HG02678 (cell line): ENCODE data around the gene CEMIP.

Experiments
- ATAC-seq: cut with Tn5 transposase; IDR thresholded peaks from one replicate; pipeline ENCODE4 v1.9.1; 2021; ENCODE audit warnings: mild to moderate bottlenecking, moderate library complexity; ENCODE audit not compliant: unreplicated experiment

CEMIP gene

GRCh38 chr15:80817901-80818300 lies 38.7 kb downstream of the CEMIP start:
- no peak for ATAC-seq

GRCh38 chr15:80819001-80819400 lies 39.8 kb downstream of the CEMIP start:
- ATAC-seq = no peak

GRCh38 chr15:80820092-80820491 lies 40.9 kb downstream of the CEMIP start:
- ATAC-seq = no peak

- ATAC-seq = no peak
These were observed 43.1 kb downstream of the CEMIP start for GRCh38 chr15:80822256-80822655.

GRCh38 chr15:80822676-80823075 lies 43.5 kb downstream of the CEMIP start:
- no peak for ATAC-seq

- ATAC-seq = no peak
These were observed 44.0 kb downstream of the CEMIP start for GRCh38 chr15:80823120-80823519.

GRCh38 chr15:80823995-80824394 lies 44.8 kb downstream of the CEMIP start:
- ATAC-seq = no peak

GRCh38 chr15:80825361-80826030 lies 46.3 kb downstream of the CEMIP start:
- no peak for ATAC-seq

- ATAC-seq = no peak
These were observed 49.6 kb downstream of the CEMIP start for GRCh38 chr15:80828796-80829195.

GRCh38 chr15:80830677-80831076 lies 51.5 kb downstream of the CEMIP start:
- ATAC-seq = no peak

GRCh38 chr15:80831192-80831591 lies 52.0 kb downstream of the CEMIP start:
- no peak for ATAC-seq

- no peak for ATAC-seq
These were observed 52.5 kb downstream of the CEMIP start for GRCh38 chr15:80831606-80832224.

GRCh38 chr15:80832686-80833085 lies 53.5 kb downstream of the CEMIP start:
- no peak for ATAC-seq

GRCh38 chr15:80834402-80834801 lies 55.2 kb downstream of the CEMIP start:
- no peak for ATAC-seq

- no peak for ATAC-seq
These were observed 55.7 kb downstream of the CEMIP start for GRCh38 chr15:80834906-80835305.

GRCh38 chr15:80835336-80835735 lies 56.2 kb downstream of the CEMIP start:
- ATAC-seq = no peak

GRCh38 chr15:80836223-80836622 lies 57.1 kb downstream of the CEMIP start:
- ATAC-seq = no peak

GRCh38 chr15:80837006-80837405 lies 57.8 kb downstream of the CEMIP start:
- ATAC-seq = no peak

GRCh38 chr15:80838012-80838411 lies 58.8 kb downstream of the CEMIP start:
- ATAC-seq = no peak

- ATAC-seq = no peak
These were observed 59.5 kb downstream of the CEMIP start for GRCh38 chr15:80838666-80839065.

GRCh38 chr15:80839764-80840130 lies 60.6 kb downstream of the CEMIP start:
- ATAC-seq = no peak

- ATAC-seq = no peak
These were observed 61.3 kb downstream of the CEMIP start for GRCh38 chr15:80840182-80841130.
